GM06990 (cell line): Measurements from ENCODE around the gene NTF3.

Experiments
- DNase-seq: peaks from one replicate; pipeline ENCODE4 v3.0.0-alpha.2; 2011; ENCODE audit not compliant: insufficient read length; ENCODE audit errors: extremely low read depth
- H3K27me3 ChIP-seq: replicated peaks from 2 replicates; pipeline ENCODE4 v1.6.0; 2011; ENCODE audit warnings: low read length; ENCODE audit not compliant: control insufficient read depth, insufficient read depth
- H3K36me3 ChIP-seq: 2 replicates; pipeline ENCODE4 v1.5.1; 2011; ENCODE audit warnings: low read length; ENCODE audit not compliant: control insufficient read depth, insufficient read depth
- H3K4me3 ChIP-seq: replicated peaks from 2 replicates; pipeline ENCODE4 v1.5.1; 2011; ENCODE audit warnings: low read depth, mild to moderate bottlenecking, control low read depth, low read length
- TF ChIP-seq, protein P1 (sequence below): IDR thresholded peaks from 2 replicates; pipeline ENCODE4 v1.5.1; 2011; ENCODE audit warnings: low read length, control low read depth, mild to moderate bottlenecking, inconsistent platforms; ENCODE audit not compliant: insufficient read depth, poor library complexity, severe bottlenecking

Gene NTF3

DNA sequence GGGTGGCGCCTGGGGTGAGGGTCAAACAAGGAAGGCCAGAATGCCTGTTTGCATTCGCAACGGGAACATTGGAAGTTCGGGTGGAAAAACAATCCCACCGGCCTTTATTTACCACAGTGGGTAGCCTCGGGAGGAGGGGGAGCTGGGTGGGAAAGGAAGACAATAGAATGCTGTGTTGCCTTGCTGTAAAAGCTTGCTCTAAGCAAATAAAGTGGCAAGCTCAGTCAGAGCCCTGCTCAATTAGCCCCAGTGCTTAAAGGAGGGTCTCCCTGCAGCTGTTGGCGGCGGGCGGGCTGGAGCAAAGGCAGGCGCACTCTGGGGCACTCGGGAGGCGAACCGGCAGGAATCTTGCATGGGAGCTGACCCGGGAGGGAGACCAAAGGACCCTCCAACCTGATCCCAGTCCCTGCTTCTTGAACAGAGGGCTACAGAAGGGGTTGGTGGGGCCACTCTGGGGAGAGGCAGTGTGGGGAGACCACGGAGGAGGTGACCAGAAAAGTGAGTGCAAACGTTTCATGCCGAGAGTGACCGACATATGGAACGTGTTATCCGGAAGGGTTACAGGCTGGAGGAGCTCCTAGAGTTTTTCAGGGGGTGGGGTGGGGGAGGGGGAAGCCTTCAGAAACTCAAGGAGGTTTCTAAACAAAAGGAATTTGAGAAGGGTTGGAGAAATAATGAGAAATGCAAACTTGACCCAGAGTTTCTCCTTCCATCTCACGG, 48.5 kb downstream of the NTF3 start:
- Histone ChIP-seq H3K36me3 (no peaks in the 10 kb centered on the region), H3K4me3 (no peak overlapping the region)
- TF ChIP-seq, protein P1, sequence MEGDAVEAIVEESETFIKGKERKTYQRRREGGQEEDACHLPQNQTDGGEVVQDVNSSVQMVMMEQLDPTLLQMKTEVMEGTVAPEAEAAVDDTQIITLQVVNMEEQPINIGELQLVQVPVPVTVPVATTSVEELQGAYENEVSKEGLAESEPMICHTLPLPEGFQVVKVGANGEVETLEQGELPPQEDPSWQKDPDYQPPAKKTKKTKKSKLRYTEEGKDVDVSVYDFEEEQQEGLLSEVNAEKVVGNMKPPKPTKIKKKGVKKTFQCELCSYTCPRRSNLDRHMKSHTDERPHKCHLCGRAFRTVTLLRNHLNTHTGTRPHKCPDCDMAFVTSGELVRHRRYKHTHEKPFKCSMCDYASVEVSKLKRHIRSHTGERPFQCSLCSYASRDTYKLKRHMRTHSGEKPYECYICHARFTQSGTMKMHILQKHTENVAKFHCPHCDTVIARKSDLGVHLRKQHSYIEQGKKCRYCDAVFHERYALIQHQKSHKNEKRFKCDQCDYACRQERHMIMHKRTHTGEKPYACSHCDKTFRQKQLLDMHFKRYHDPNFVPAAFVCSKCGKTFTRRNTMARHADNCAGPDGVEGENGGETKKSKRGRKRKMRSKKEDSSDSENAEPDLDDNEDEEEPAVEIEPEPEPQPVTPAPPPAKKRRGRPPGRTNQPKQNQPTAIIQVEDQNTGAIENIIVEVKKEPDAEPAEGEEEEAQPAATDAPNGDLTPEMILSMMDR, result no peak

DNA sequence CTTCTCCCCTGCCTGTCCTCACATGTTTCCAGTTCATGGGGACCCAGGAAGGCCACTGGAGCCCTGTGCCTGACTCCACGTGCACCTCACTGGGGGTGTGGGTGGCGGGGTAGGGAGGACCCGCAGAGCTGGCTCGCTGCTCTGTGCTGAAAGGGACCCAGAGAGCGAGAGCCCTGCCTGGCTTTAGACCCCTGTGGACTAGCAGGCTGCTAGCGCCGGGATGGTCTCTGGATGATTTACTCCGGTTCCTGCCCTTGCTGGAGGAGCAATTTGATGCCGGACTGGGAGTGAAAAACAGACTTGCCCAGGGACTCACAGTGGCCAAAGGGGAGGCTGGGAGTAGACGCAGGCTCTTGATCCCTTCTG, 49.0 kb downstream of the NTF3 start:
- H3K4me3 ChIP-seq, result no peak overlapping the region
- H3K36me3 ChIP-seq, result no peaks in the 10 kb centered on the region
- H3K27me3 ChIP-seq, result no peaks in the 10 kb centered on the region
- no peak for DNase-seq
- TF ChIP-seq, protein P1, result no peak

More for the DNA sequence above, 48.5 kb downstream of the NTF3 start:
- DNase-seq, result no peak
- H3K27me3 ChIP-seq, result no peaks in the 10 kb centered on the region

- no peak for DNase-seq
- no peak overlapping the region for H3K4me3 ChIP-seq
- TF ChIP-seq, protein P1, result no peak
- no peaks in the 10 kb centered on the region for H3K27me3 ChIP-seq
- H3K36me3 ChIP-seq, result no peaks in the 10 kb centered on the region
These were observed 49.7 kb downstream of the NTF3 start for GRCh38 chr12:5481645-5482044.

DNA sequence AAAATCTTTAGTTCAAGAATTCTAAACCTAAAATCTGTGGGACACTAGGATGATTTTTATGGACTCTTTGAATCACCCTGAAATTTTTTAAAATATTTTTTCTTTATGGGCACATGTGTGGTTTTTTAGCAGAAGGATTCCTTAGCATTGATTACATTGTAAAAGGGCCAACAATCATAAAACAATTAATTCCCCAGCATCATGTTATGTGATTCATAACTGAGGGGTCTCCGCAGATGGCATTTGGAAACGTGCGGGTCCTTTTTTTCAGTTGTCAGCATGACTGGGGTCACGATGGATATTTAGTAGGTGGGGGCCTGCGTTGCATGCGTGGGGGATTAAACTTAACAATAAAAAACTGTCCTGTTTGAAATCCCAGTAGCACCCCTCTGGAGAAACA, 52.5 kb downstream of the NTF3 start:
- no peak for DNase-seq
- Histone ChIP-seq H3K27me3 (no peaks in the 10 kb centered on the region), H3K36me3 (no peaks in the 10 kb centered on the region), H3K4me3 (no peak overlapping the region)
- TF ChIP-seq, protein P1, result no peak

- Histone ChIP-seq H3K27me3 (no peaks in the 10 kb centered on the region), H3K4me3 (no peak overlapping the region)
- DNase-seq, result no peak
These were observed 53.5 kb downstream of the NTF3 start for GRCh38 chr12:5485454-5485853.

More at GRCh38 chr12:5485454-5485853, 53.5 kb downstream of the NTF3 start:
- H3K36me3 ChIP-seq, result no peaks in the 10 kb centered on the region
- TF ChIP-seq, protein P1, result no peak
